HepG2 (cell line): ENCODE results near the gene EVI5. TPM values are rescaled to one million over a fixed set of nuclear protein-coding genes. Genes with fewer than 3 reads are reported as not detected.

Experiments
- ASH2L ChIP-seq: fragments of 300-600, 200-600 bp; sonication (generic); IDR thresholded peaks from 2 replicates; pipeline ENCODE4 v1.7.0; 2017; ENCODE audit warnings: low read depth, mild to moderate bottlenecking, moderate library complexity, mixed read lengths, low read length; ENCODE audit not compliant: insufficient read length
- EP300 ChIP-seq, 3 experiments: sonication (generic) in 1 of 3; formaldehyde crosslinking in 1 of 3; IDR thresholded peaks; 2 replicates each; pipeline versions ENCODE4 v1.5.1 to v1.6.1; 2011 to 2020; ENCODE audit warnings: low read depth in 2 of 3, low read length in 2 of 3, borderline replicate concordance in 1 of 3, improper control_type of control experiment in 1 of 3, mild to moderate bottlenecking in 1 of 3, missing genetic modification reagents in 1 of 3, moderate library complexity in 1 of 3
- ETV6 ChIP-seq: sonication (generic); formaldehyde crosslinking; conservative IDR thresholded peaks from 2 replicates; pipeline ENCODE4 v1.4.0; 2020; ENCODE audit warnings: missing genetic modification reagents
- MATR3 ChIP-seq: sonication (generic); formaldehyde crosslinking; IDR thresholded peaks from 2 replicates; pipeline ENCODE4 v1.4.0; 2020; ENCODE audit warnings: missing genetic modification reagents
- MBD4 ChIP-seq: IDR thresholded peaks from 2 replicates; pipeline ENCODE4 v1.6.1; 2012; ENCODE audit warnings: low read length, inconsistent platforms, borderline replicate concordance
- MEIS1 ChIP-seq: sonication (generic); formaldehyde crosslinking; IDR thresholded peaks from 2 replicates; pipeline ENCODE4 v1.9.0; 2021; ENCODE audit warnings: mild to moderate bottlenecking, missing genetic modification reagents, moderate library complexity, borderline replicate concordance
- NCOA5 ChIP-seq: sonication (generic); formaldehyde crosslinking; IDR thresholded peaks from 2 replicates; pipeline ENCODE4 v1.4.0; 2020; ENCODE audit warnings: missing genetic modification reagents
- PAF1 ChIP-seq: IDR thresholded peaks from 2 replicates; pipeline ENCODE4 v1.6.1; 2016; ENCODE audit warnings: missing genetic modification reagents, missing compliant biosample characterization
- PHF21A ChIP-seq: sonication (generic); formaldehyde crosslinking; IDR thresholded peaks from 2 replicates; pipeline ENCODE4 v1.5.0; 2020; ENCODE audit warnings: mild to moderate bottlenecking, missing genetic modification reagents
- RARA ChIP-seq: IDR thresholded peaks from 2 replicates; pipeline ENCODE4 v1.6.1; 2016; ENCODE audit warnings: missing genetic modification reagents, missing compliant biosample characterization
- RXRB ChIP-seq: IDR thresholded peaks from 2 replicates; pipeline ENCODE4 v1.6.1; 2016; ENCODE audit warnings: borderline replicate concordance, missing genetic modification reagents, missing compliant biosample characterization
- ZBTB7A ChIP-seq: sonication (generic); formaldehyde crosslinking; IDR thresholded peaks from 2 replicates; pipeline ENCODE4 v1.8.0; 2022; ENCODE audit warnings: mild to moderate bottlenecking, missing genetic modification reagents
- ZMYM4 ChIP-seq: sonication (generic); formaldehyde crosslinking; IDR thresholded peaks from 2 replicates; pipeline ENCODE4 v1.8.1; 2023; ENCODE audit warnings: mild to moderate bottlenecking, missing genetic modification reagents
- ZNF124 ChIP-seq: sonication (generic); formaldehyde crosslinking; IDR thresholded peaks from 2 replicates; pipeline ENCODE4 v1.4.0; 2020; ENCODE audit warnings: missing genetic modification reagents
- ZNF546 ChIP-seq: sonication (generic); formaldehyde crosslinking; conservative IDR thresholded peaks from 2 replicates; pipeline ENCODE4 v1.8.1; 2023; ENCODE audit warnings: mild to moderate bottlenecking, missing genetic modification reagents
- ZNF652 ChIP-seq: IDR thresholded peaks from 2 replicates; pipeline ENCODE4 v1.6.1; 2016; ENCODE audit warnings: low read depth, borderline replicate concordance
- ZNF761 ChIP-seq: sonication (generic); formaldehyde crosslinking; conservative IDR thresholded peaks from 2 replicates; pipeline ENCODE4 v1.4.0; 2020; ENCODE audit warnings: mild to moderate bottlenecking, missing genetic modification reagents
- ZNF788 ChIP-seq: sonication (generic); formaldehyde crosslinking; IDR thresholded peaks from 2 replicates; pipeline ENCODE4 v1.5.0; 2020; ENCODE audit warnings: mild to moderate bottlenecking, missing genetic modification reagents, borderline replicate concordance
- ZSCAN20 ChIP-seq: sonication (generic); formaldehyde crosslinking; IDR thresholded peaks from 2 replicates; pipeline ENCODE4 v1.4.0; 2020; ENCODE audit warnings: missing genetic modification reagents, mild to moderate bottlenecking, borderline replicate concordance
- polyA plus RNA-seq, 8 experiments: library from polyadenylated mRNA; depleted of rRNA in 3 of 8; stranded (reverse) in 7 of 8; unstranded in 1 of 8; fragments of >200 nt; fragmentation: Illumina TruSeq in 4 of 8; extraction: Trizol in 4 of 8; gene quantifications; 2 replicates each; pipeline versions ENCODE4 v1.2.1 to v1.2.3, GENCODE V29; 2011 to 2016; ENCODE audit warnings: low read depth in 4 of 8, missing spikeins in 1 of 8, mixed read lengths in 1 of 8; ENCODE audit not compliant: insufficient read depth in 1 of 8
- total RNA-seq, 5 experiments: library from RNA; depleted of rRNA; stranded (reverse); fragments of >200 nt; fragmentation: Illumina TruSeq; extraction: Trizol; gene quantifications; 2 replicates each; pipeline ENCODE4 v1.2.3, GENCODE V29; 2016; ENCODE audit warnings: low read depth in 1 of 5
- TF ChIP-seq, protein P1 (sequence below): sonication (generic); formaldehyde crosslinking; conservative IDR thresholded peaks from 2 replicates; pipeline ENCODE4 v1.4.0; 2020; ENCODE audit warnings: missing genetic modification reagents
- TF ChIP-seq, protein P2 (sequence below): sonication (generic); formaldehyde crosslinking; IDR thresholded peaks from 2 replicates; pipeline ENCODE4 v1.4.0; 2020; ENCODE audit warnings: missing genetic modification reagents
- TF ChIP-seq, protein P3 (sequence below): sonication (generic); formaldehyde crosslinking; IDR thresholded peaks from 2 replicates; pipeline ENCODE4 v1.4.0; 2020; ENCODE audit warnings: missing genetic modification reagents
- TF ChIP-seq, protein P4 (sequence below): IDR thresholded peaks from 2 replicates; pipeline ENCODE4 v1.6.1; 2016; ENCODE audit warnings: missing compliant biosample characterization, missing genetic modification reagents, borderline replicate concordance

EVI5 gene
- total and polyA plus RNA-seq, 2 of the 13 experiments (the other 11 are each of a cell fraction or from before 2014, with no cell fraction given): 4.0 to 12.6 TPM

DNA sequence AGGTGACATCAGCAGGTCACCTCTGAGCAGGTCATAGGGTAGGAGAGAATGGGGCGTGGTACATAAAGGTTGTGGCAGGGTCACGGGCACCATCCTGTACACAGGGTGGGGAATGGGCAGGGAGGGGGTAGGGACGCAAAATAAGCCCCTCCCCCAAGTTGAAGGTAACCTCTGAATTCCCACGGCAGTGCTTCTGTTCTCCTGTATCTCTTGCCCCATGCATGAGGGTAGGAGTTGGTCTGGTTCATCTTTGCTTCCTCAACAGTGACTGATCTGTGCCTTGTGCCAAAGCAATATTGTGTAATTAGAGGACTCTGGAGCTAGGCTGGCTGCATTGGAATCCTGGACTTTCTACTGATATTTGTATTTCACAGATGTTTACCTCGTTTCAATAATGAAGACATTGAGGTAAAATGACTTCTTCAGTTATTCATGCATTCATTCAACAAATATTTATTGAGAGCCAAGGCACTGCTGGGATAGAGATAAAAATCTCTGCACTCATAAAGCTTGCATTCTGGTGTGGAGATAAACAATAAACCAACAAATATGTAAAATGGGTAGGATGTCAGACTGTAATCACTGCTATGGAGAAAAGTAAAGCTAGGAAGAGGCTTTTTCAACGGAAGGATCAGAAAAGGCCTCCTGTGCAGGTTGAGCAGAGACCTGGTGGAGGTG lies 279.8 kb downstream of the EVI5 start (continued):
- TF ChIP-seq ZNF761: no peak
- peak; percentile 94 for TF ChIP-seq RARA (CRISPR knock-in tag)
- TF ChIP-seq, protein P1, sequence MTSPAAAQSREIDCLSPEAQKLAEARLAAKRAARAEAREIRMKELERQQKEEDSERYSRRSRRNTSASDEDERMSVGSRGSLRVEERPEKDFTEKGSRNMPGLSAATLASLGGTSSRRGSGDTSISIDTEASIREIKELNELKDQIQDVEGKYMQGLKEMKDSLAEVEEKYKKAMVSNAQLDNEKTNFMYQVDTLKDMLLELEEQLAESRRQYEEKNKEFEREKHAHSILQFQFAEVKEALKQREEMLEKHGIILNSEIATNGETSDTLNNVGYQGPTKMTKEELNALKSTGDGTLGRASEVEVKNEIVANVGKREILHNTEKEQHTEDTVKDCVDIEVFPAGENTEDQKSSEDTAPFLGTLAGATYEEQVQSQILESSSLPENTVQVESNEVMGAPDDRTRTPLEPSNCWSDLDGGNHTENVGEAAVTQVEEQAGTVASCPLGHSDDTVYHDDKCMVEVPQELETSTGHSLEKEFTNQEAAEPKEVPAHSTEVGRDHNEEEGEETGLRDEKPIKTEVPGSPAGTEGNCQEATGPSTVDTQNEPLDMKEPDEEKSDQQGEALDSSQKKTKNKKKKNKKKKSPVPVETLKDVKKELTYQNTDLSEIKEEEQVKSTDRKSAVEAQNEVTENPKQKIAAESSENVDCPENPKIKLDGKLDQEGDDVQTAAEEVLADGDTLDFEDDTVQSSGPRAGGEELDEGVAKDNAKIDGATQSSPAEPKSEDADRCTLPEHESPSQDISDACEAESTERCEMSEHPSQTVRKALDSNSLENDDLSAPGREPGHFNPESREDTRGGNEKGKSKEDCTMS (CRISPR knock-in tag): no peak
- TF ChIP-seq MEIS1 (CRISPR knock-in tag): no peak
- TF ChIP-seq ZNF124: peak; percentile 17; the same call in 1 of the 2 replicates
- no peak for TF ChIP-seq NCOA5 (CRISPR knock-in tag)
- TF ChIP-seq, protein P2, sequence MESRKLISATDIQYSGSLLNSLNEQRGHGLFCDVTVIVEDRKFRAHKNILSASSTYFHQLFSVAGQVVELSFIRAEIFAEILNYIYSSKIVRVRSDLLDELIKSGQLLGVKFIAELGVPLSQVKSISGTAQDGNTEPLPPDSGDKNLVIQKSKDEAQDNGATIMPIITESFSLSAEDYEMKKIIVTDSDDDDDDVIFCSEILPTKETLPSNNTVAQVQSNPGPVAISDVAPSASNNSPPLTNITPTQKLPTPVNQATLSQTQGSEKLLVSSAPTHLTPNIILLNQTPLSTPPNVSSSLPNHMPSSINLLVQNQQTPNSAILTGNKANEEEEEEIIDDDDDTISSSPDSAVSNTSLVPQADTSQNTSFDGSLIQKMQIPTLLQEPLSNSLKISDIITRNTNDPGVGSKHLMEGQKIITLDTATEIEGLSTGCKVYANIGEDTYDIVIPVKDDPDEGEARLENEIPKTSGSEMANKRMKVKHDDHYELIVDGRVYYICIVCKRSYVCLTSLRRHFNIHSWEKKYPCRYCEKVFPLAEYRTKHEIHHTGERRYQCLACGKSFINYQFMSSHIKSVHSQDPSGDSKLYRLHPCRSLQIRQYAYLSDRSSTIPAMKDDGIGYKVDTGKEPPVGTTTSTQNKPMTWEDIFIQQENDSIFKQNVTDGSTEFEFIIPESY (CRISPR knock-in tag): no peak
- peak; percentile 51 for TF ChIP-seq ASH2L
- TF ChIP-seq MBD4: no peak
- TF ChIP-seq RXRB (CRISPR knock-in tag): peak; percentile 65; the same call in 1 of the 2 replicates
- TF ChIP-seq EP300 (IDR thresholded peaks at IDR 0.05; ENCODE audit: low read depth in 2 of 2, low read length in 2 of 2): peak; percentile 77 to 79
- TF ChIP-seq EP300 (CRISPR knock-in tag; IDR thresholded peaks at IDR 0.05; ENCODE audit: borderline replicate concordance): peak; percentile 62; the same call in 1 of the 2 replicates
- no peak for TF ChIP-seq ZBTB7A (CRISPR knock-in tag)
- no peak for TF ChIP-seq PAF1
- TF ChIP-seq ZNF788: peak; percentile 16; the same call in 1 of the 2 replicates
- TF ChIP-seq MATR3 (CRISPR knock-in tag): no peak
- no peak for TF ChIP-seq ZNF652 (CRISPR knock-in tag)
- peak; percentile 30 for TF ChIP-seq PHF21A (CRISPR knock-in tag)
- peak; percentile 63; the same call in 1 of the 2 replicates for TF ChIP-seq ZMYM4 (CRISPR knock-in tag)
- TF ChIP-seq, protein P3, sequence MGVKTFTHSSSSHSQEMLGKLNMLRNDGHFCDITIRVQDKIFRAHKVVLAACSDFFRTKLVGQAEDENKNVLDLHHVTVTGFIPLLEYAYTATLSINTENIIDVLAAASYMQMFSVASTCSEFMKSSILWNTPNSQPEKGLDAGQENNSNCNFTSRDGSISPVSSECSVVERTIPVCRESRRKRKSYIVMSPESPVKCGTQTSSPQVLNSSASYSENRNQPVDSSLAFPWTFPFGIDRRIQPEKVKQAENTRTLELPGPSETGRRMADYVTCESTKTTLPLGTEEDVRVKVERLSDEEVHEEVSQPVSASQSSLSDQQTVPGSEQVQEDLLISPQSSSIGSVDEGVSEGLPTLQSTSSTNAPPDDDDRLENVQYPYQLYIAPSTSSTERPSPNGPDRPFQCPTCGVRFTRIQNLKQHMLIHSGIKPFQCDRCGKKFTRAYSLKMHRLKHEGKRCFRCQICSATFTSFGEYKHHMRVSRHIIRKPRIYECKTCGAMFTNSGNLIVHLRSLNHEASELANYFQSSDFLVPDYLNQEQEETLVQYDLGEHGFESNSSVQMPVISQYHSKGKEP: no peak
- no peak for TF ChIP-seq ZSCAN20 (CRISPR knock-in tag)
- TF ChIP-seq ETV6: no peak
- TF ChIP-seq, protein P4, sequence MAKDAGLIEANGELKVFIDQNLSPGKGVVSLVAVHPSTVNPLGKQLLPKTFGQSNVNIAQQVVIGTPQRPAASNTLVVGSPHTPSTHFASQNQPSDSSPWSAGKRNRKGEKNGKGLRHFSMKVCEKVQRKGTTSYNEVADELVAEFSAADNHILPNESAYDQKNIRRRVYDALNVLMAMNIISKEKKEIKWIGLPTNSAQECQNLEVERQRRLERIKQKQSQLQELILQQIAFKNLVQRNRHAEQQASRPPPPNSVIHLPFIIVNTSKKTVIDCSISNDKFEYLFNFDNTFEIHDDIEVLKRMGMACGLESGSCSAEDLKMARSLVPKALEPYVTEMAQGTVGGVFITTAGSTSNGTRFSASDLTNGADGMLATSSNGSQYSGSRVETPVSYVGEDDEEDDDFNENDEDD (CRISPR knock-in tag): no peak
- TF ChIP-seq ZNF546: no peak
